Sigmoid colon (tissue), 7 donors: Measurements from ENCODE around the gene CNPY1. TPM values are rescaled to one million over a fixed set of nuclear protein-coding genes. Genes with fewer than 3 reads are reported as not detected.

Experiments used
- DNase-seq: peaks from one replicate; pipeline ENCODE4 v3.0.0-alpha.2; 2019
- H3K27ac ChIP-seq, 4 donors: fragments of 200-600 bp; sonication (generic); one replicate each; pipeline ENCODE4 v1.5.1; 2016 to 2019; ENCODE audit warnings: mild to moderate bottlenecking in 1 of 4
- H3K27me3 ChIP-seq, 3 donors: fragments of 200-600 bp; sonication (generic); one replicate each; pipeline ENCODE4 v1.5.1; 2019; ENCODE audit warnings: mild to moderate bottlenecking in 1 of 3
- H3K36me3 ChIP-seq, 4 donors: fragments of 200-600 bp; sonication (generic); one replicate each; pipeline ENCODE4 v1.5.1; 2016 to 2019
- H3K4me1 ChIP-seq, 4 donors: fragments of 200-600 bp; sonication (generic); one replicate each; pipeline ENCODE4 v1.5.1; 2017 to 2019
- H3K4me3 ChIP-seq, 4 donors: fragments of 200-600 bp; sonication (generic); one replicate each; pipeline ENCODE4 v1.5.1; 2017 to 2019; ENCODE audit warnings: mild to moderate bottlenecking in 2 of 4, moderate library complexity in 1 of 4
- H3K9me3 ChIP-seq, 4 donors: fragments of 200-600 bp in 3 of 4; sonication (generic) in 3 of 4; one replicate each; pipeline versions ENCODE4 v1.5.1 to v1.6.1; 2013 to 2019
- EP300 ChIP-seq, 4 donors: sonication (generic); formaldehyde crosslinking; IDR thresholded peaks; one replicate each; pipeline ENCODE4 v1.6.1; 2017; ENCODE audit warnings: antibody characterized with exemption in 4 of 4
- POLR2A ChIP-seq, 2 donors: fragments of 450-650 bp; IDR thresholded peaks; one replicate each; pipeline ENCODE4 v1.6.1; 2016; ENCODE audit warnings: antibody characterized with exemption in 2 of 2, mild to moderate bottlenecking in 2 of 2, moderate library complexity in 2 of 2
- POLR2AphosphoS5 ChIP-seq, 4 donors: sonication (generic); formaldehyde crosslinking; IDR thresholded peaks; one replicate each; pipeline ENCODE4 v1.6.1; 2017; ENCODE audit warnings: antibody characterized with exemption in 4 of 4
- WGBS, 2 donors: extraction: QIAGEN DNeasy Blood & Tissue Kit; methylation state at CpG; one replicate each; pipeline ENCODE4 v1.1.7; 2013; 5-methylcytosine and 5-hydroxymethylcytosine counted together
- intact Hi-C: fragments of 100-400 bp; cut with DNase I; formaldehyde crosslinking; loops from one replicate; pipeline ENCODE4 v1.15.1; 2023
- polyA plus RNA-seq, 3 donors: library from polyadenylated mRNA; stranded (reverse); fragments of 200-250 nt; gene quantifications; one replicate each; pipeline ENCODE4 v1.2.3, GENCODE V29; 2013
- total RNA-seq, 4 donors: library from RNA; depleted of rRNA; stranded (reverse); fragments of >200 nt; gene quantifications; one replicate each; pipeline ENCODE4 v1.1.0, GENCODE V29; 2016
- TF ChIP-seq, protein P1 (sequence below), 4 experiments: fragments of 450-650 bp in 3 of 4; fragments of 200-600 bp in 1 of 4; IDR thresholded peaks; one replicate each; pipeline ENCODE4 v1.5.1; 2016 to 2019; ENCODE audit warnings: antibody characterized with exemption in 4 of 4, mild to moderate bottlenecking in 3 of 4, moderate library complexity in 2 of 4
- donor health status: healthy with polysubstance abuse.
- donor health status: Bipolar disorder and iron deficiency.
- donor health status: healthy.

CNPY1 gene
- total and polyA plus RNA-seq, 7 donors: not detected

DNA sequence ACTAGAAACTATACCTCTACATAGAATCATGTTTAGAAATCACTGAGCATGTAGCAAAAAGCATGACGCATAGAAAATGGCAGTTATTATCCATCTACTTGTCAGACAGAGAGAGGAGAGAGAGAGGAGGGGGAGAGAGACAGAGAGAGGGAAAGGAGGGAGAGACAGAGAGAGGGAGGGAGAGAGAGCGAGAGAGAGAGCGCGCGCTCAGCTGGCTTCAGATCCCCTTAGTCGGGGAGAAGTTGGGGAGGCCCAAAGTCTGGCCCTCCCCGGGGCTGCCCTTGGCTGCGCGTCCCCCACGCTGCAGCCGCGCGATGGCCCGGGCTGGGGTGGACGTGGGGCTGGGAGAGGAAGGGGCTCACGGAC is 37.0 kb downstream of the CNPY1 start:
- intact Hi-C loops: no loop called here
- DNase-seq: no peak
- WGBS, 2 donors: 5 to 8% methylated on average over 16 of the region's 16 CpGs
- Histone ChIP-seq H3K36me3 (no peaks in the 10 kb centered on the region), H3K4me1 (peaks cover 0 to 8% (median 5%) of the 10 kb centered on the region in 4 donors), H3K4me3 (no peak overlapping the region), H3K9me3 (no peaks in the 10 kb centered on the region), H3K27ac (no peak overlapping the region), H3K27me3 (peaks cover 31 to 100% (median 94%) of the 10 kb centered on the region in 3 donors)
- no peak for TF ChIP-seq EP300 (IDR thresholded peaks at IDR 0.05)
- TF ChIP-seq POLR2A (IDR thresholded peaks at IDR 0.05): no peak
- TF ChIP-seq, protein P1, sequence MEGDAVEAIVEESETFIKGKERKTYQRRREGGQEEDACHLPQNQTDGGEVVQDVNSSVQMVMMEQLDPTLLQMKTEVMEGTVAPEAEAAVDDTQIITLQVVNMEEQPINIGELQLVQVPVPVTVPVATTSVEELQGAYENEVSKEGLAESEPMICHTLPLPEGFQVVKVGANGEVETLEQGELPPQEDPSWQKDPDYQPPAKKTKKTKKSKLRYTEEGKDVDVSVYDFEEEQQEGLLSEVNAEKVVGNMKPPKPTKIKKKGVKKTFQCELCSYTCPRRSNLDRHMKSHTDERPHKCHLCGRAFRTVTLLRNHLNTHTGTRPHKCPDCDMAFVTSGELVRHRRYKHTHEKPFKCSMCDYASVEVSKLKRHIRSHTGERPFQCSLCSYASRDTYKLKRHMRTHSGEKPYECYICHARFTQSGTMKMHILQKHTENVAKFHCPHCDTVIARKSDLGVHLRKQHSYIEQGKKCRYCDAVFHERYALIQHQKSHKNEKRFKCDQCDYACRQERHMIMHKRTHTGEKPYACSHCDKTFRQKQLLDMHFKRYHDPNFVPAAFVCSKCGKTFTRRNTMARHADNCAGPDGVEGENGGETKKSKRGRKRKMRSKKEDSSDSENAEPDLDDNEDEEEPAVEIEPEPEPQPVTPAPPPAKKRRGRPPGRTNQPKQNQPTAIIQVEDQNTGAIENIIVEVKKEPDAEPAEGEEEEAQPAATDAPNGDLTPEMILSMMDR (IDR thresholded peaks at IDR 0.05): no peak
- no peak for TF ChIP-seq POLR2AphosphoS5 (IDR thresholded peaks at IDR 0.05)

- 9 to 10% methylated on average over 29 of the region's 29 CpGs for whole genome bisulfite sequencing, 2 donors
- H3K27me3 ChIP-seq: peaks cover 33 to 98% (median 88%) of the 10 kb centered on the region in 3 donors
- intact Hi-C loops: no loop called here
- peaks cover 0 to 8% (median 5%) of the 10 kb centered on the region in 4 donors for H3K4me1 ChIP-seq
- H3K4me3 ChIP-seq: no peak overlapping the region
- DNase-seq: no peak
- no peaks in the 10 kb centered on the region for H3K36me3 ChIP-seq
- no peak overlapping the region for H3K27ac ChIP-seq
- TF ChIP-seq POLR2A (IDR thresholded peaks at IDR 0.05) (no peak), EP300 (IDR thresholded peaks at IDR 0.05) (no peak), POLR2AphosphoS5 (IDR thresholded peaks at IDR 0.05) (no peak)
- TF ChIP-seq, protein P1 (IDR thresholded peaks at IDR 0.05): no peak
- no peaks in the 10 kb centered on the region for H3K9me3 ChIP-seq
Observed at GRCh38 chr7:155508376-155509358, 37.7 kb downstream of the CNPY1 start.

- H3K27ac ChIP-seq: no peak overlapping the region
- no peak for DNase-seq
- H3K4me1 ChIP-seq: peaks cover 0 to 8% (median 5%) of the 10 kb centered on the region in 4 donors
- H3K36me3 ChIP-seq: no peaks in the 10 kb centered on the region
- no peaks in the 10 kb centered on the region for H3K9me3 ChIP-seq
- peaks cover 36 to 98% (median 83%) of the 10 kb centered on the region in 3 donors for H3K27me3 ChIP-seq
- H3K4me3 ChIP-seq: no peak overlapping the region
- WGBS, 2 donors: 8 to 10% methylated on average over 4 of the region's 4 CpGs
- intact Hi-C loops: no loop called here
- TF ChIP-seq POLR2A (IDR thresholded peaks at IDR 0.05): no peak
- TF ChIP-seq POLR2AphosphoS5 (IDR thresholded peaks at IDR 0.05): no peak
- TF ChIP-seq, protein P1 (IDR thresholded peaks at IDR 0.05): no peak
- no peak for TF ChIP-seq EP300 (IDR thresholded peaks at IDR 0.05)
Observed at GRCh38 chr7:155507576-155507975, 38.8 kb downstream of the CNPY1 start.

DNA sequence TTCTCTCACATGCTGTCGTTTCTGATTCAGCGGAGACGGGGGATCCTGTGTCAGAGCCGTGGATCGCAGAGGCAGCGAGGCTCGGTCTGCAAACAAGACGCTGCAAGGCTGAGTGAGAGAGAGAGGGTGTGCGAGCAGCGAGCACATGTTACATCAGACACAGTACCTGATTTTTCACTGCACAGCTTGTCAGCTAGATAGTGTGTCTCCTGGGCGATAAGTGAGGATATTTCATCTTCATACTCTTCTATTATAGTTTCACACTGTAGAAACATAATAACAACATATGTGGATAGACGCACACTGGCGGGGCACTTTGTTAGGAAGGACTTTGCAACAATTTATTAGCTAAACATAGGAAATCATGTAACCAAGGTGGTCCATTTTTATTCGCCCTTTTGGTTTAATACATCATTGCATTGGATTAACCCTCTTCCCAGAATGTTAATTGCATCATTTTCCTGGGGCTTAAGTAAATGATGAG is 39.5 kb downstream of the CNPY1 start:
- WGBS, 2 donors: 9 to 10% methylated on average over 14 of the region's 14 CpGs
- peaks cover 36 to 98% (median 78%) of the 10 kb centered on the region in 3 donors for H3K27me3 ChIP-seq
- no peak for DNase-seq
- intact Hi-C loops: no loop called here
- no peaks in the 10 kb centered on the region for H3K36me3 ChIP-seq
- TF ChIP-seq, protein P1 (IDR thresholded peaks at IDR 0.05): no peak
- TF ChIP-seq POLR2A (IDR thresholded peaks at IDR 0.05) (no peak), POLR2AphosphoS5 (IDR thresholded peaks at IDR 0.05) (no peak)
- H3K9me3 ChIP-seq: no peaks in the 10 kb centered on the region
- peaks cover 0 to 8% (median 5%) of the 10 kb centered on the region in 4 donors for H3K4me1 ChIP-seq
- H3K4me3 ChIP-seq: no peak overlapping the region
- no peak overlapping the region for H3K27ac ChIP-seq
